22Rv1 (cell line): ENCODE measurements around the gene ITGB3.

Experiments used
- ZFX ChIP-seq: fragments of 450-650 bp; IDR thresholded peaks from 2 replicates; pipeline ENCODE4 v1.6.1; 2017; ENCODE audit warnings: antibody characterized with exemption, borderline replicate concordance
- TF ChIP-seq, protein P1 (sequence below): fragments of 450-650 bp; IDR thresholded peaks from 2 replicates; pipeline ENCODE4 v1.5.1; 2017; ENCODE audit warnings: mild to moderate bottlenecking

DNA sequence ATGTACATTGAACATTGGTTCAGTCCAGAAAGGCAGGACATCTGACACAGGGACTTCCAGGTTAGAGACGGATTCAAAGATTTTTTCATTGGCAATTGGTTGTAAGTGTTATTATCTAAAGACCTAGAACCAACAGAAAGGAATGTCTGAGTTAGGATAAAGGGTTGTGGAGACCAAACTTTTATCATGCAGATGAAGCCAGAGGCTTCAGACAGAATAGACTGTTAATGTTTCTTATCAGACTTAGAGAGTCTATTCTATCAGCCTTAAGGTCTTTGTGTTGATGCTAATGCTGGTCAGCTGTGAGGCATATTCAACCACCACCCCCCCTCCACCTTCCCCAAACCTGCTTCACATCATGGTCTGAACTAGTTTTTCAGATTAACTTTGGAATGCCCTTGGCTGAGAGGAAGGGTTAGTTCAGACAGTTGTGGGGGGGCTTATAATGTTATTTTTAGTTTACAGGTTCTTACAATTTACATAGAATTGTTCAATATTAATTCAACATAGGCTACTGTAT, 2.1 kb upstream of the ITGB3 start:
- TF ChIP-seq, protein P1, sequence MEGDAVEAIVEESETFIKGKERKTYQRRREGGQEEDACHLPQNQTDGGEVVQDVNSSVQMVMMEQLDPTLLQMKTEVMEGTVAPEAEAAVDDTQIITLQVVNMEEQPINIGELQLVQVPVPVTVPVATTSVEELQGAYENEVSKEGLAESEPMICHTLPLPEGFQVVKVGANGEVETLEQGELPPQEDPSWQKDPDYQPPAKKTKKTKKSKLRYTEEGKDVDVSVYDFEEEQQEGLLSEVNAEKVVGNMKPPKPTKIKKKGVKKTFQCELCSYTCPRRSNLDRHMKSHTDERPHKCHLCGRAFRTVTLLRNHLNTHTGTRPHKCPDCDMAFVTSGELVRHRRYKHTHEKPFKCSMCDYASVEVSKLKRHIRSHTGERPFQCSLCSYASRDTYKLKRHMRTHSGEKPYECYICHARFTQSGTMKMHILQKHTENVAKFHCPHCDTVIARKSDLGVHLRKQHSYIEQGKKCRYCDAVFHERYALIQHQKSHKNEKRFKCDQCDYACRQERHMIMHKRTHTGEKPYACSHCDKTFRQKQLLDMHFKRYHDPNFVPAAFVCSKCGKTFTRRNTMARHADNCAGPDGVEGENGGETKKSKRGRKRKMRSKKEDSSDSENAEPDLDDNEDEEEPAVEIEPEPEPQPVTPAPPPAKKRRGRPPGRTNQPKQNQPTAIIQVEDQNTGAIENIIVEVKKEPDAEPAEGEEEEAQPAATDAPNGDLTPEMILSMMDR: no peak
- no peak for TF ChIP-seq ZFX
